ENCODE measurements around the gene YDJC. TPM values are rescaled to one million over a fixed set of nuclear protein-coding genes. Genes with fewer than 3 reads are reported as not detected.

Gene YDJC
- total and polyA plus RNA-seq, 9 of the 15 experiments (the other 6 are each of a cell fraction or from before 2014, with no cell fraction given), result 13.5 to 871 (median 164) TPM

DNA sequence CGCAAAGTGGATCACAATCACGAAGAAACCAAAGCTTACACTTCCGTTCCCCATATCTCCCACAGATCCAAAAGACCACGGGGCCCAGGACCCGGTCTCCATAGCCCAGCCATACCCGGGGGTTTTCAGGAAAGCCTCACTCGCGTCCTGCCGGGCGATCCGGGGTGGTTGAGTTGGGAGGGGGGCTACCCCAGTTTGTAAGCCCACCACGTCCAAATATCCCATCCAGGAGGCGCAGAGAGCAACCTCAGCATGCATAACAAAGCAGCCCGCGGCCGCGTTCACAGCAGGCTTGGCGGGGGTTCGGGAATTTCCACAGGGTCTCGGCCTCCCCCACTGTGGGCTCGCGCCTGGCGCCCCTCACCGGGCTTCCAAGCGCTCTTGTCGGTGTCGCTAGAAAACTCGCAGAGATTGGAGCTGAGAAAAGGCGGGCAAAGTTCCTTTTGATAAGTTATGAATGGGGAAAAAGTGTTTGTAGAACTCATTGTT lies 21.7 kb upstream of the YDJC start (continued):
- TF ChIP-seq EP300 (IDR thresholded peaks at IDR 0.05; ENCODE audit: low read length) (peak; percentile 33; the same call in 1 of the 2 replicates), BMI1 (IDR thresholded peaks at IDR 0.05; ENCODE audit: low read length) (0 out of 2 replicates have a peak, but pooled peaks have one; percentile 54), ETV6 (IDR thresholded peaks at IDR 0.05; ENCODE audit: borderline replicate concordance in 1 of 2, low read depth in 2 of 2, low read length in 1 of 2) (peak in 1 of 2 experiments; percentile 19; a peak in 1 of 4 replicates), ETV6 (CRISPR knock-in tag; IDR thresholded peaks at IDR 0.05; ENCODE audit: borderline replicate concordance) (no peak), ZNF316 (IDR thresholded peaks at IDR 0.05) (no peak)
- TF ChIP-seq, protein P1, sequence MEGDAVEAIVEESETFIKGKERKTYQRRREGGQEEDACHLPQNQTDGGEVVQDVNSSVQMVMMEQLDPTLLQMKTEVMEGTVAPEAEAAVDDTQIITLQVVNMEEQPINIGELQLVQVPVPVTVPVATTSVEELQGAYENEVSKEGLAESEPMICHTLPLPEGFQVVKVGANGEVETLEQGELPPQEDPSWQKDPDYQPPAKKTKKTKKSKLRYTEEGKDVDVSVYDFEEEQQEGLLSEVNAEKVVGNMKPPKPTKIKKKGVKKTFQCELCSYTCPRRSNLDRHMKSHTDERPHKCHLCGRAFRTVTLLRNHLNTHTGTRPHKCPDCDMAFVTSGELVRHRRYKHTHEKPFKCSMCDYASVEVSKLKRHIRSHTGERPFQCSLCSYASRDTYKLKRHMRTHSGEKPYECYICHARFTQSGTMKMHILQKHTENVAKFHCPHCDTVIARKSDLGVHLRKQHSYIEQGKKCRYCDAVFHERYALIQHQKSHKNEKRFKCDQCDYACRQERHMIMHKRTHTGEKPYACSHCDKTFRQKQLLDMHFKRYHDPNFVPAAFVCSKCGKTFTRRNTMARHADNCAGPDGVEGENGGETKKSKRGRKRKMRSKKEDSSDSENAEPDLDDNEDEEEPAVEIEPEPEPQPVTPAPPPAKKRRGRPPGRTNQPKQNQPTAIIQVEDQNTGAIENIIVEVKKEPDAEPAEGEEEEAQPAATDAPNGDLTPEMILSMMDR (IDR thresholded peaks at IDR 0.05 in 2 of 3, conservative IDR thresholded peaks at IDR 0.05 in 1 of 3; ENCODE audit: insufficient read depth in 2 of 3, low read depth in 1 of 3, low read length in 3 of 3), result peak in 1 of 3 experiments; percentile 14; a peak in 2 of 6 replicates
- TF ChIP-seq, protein P2, sequence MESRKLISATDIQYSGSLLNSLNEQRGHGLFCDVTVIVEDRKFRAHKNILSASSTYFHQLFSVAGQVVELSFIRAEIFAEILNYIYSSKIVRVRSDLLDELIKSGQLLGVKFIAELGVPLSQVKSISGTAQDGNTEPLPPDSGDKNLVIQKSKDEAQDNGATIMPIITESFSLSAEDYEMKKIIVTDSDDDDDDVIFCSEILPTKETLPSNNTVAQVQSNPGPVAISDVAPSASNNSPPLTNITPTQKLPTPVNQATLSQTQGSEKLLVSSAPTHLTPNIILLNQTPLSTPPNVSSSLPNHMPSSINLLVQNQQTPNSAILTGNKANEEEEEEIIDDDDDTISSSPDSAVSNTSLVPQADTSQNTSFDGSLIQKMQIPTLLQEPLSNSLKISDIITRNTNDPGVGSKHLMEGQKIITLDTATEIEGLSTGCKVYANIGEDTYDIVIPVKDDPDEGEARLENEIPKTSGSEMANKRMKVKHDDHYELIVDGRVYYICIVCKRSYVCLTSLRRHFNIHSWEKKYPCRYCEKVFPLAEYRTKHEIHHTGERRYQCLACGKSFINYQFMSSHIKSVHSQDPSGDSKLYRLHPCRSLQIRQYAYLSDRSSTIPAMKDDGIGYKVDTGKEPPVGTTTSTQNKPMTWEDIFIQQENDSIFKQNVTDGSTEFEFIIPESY (CRISPR knock-in tag; IDR thresholded peaks at IDR 0.05), result no peak
- TF ChIP-seq, protein P3, sequence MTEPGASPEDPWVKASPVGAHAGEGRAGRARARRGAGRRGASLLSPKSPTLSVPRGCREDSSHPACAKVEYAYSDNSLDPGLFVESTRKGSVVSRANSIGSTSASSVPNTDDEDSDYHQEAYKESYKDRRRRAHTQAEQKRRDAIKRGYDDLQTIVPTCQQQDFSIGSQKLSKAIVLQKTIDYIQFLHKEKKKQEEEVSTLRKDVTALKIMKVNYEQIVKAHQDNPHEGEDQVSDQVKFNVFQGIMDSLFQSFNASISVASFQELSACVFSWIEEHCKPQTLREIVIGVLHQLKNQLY (CRISPR knock-in tag; conservative IDR thresholded peaks at IDR 0.05), result peak in 1 of 2 experiments; percentile 92; a peak in 1 of 4 replicates

Measured in K562 (cell line).